NCI-H2107 treated with DMSO at 0.1 percent for 48 hours (cell line): ENCODE results near the gene INSIG2.

ENCODE experiments used
- DNase-seq: peaks from one replicate; lab custom pipeline; 2025; ENCODE audit not compliant: unreplicated experiment; lab: John Stamatoyannopoulos, UW

Gene INSIG2

GRCh38 chr2:118127250-118127649 lies 39.0 kb downstream of the INSIG2 start:
- no peak for DNase-seq

- DNase-seq: no peak
Measured at GRCh38 chr2:118128826-118129225, 40.6 kb downstream of the INSIG2 start.

- no peak for DNase-seq
Measured at GRCh38 chr2:118130385-118130784, 42.1 kb downstream of the INSIG2 start.

GRCh38 chr2:118131771-118132170 lies 43.5 kb downstream of the INSIG2 start:
- no peak for DNase-seq

GRCh38 chr2:118133916-118134315 lies 45.6 kb downstream of the INSIG2 start:
- no peak for DNase-seq

GRCh38 chr2:118134650-118135049 lies 46.4 kb downstream of the INSIG2 start:
- no peak for DNase-seq

GRCh38 chr2:118145207-118145606 lies 56.9 kb downstream of the INSIG2 start:
- no peak for DNase-seq

- DNase-seq: no peak
Measured at GRCh38 chr2:118145806-118146205, 57.5 kb downstream of the INSIG2 start.

GRCh38 chr2:118146315-118147283 lies 58.3 kb downstream of the INSIG2 start:
- no peak for DNase-seq

- DNase-seq: no peak
Measured at GRCh38 chr2:118148133-118148532, 59.9 kb downstream of the INSIG2 start.

- no peak for DNase-seq
Measured at GRCh38 chr2:118148809-118149208, 60.5 kb downstream of the INSIG2 start.

- DNase-seq: no peak
Measured at GRCh38 chr2:118150294-118150693, 62.0 kb downstream of the INSIG2 start.

GRCh38 chr2:118151831-118152230 lies 63.6 kb downstream of the INSIG2 start:
- DNase-seq: no peak

- DNase-seq: no peak
Measured at GRCh38 chr2:118153433-118153832, 65.2 kb downstream of the INSIG2 start.

GRCh38 chr2:118154176-118154575 lies 65.9 kb downstream of the INSIG2 start:
- DNase-seq: no peak
